Effector memory CD4-positive, alpha-beta T cell (primary cell): ENCODE data around the gene CCDC137.

Source experiments
- DNase-seq, 3 donors: peaks; one replicate each; pipeline ENCODE4 v3.0.0-alpha.2; 2020
- H3K27ac ChIP-seq: 2 replicates; pipeline ENCODE4 v1.7.0; 2013; ENCODE audit warnings: mild to moderate bottlenecking, low read length, moderate library complexity; ENCODE audit not compliant: insufficient read depth, poor library complexity, severe bottlenecking
- H3K27me3 ChIP-seq: replicated peaks from 2 replicates; pipeline ENCODE4 v1.7.0; 2013; ENCODE audit warnings: mild to moderate bottlenecking, low read length; ENCODE audit not compliant: insufficient read depth, control insufficient read depth, poor library complexity, severe bottlenecking
- H3K36me3 ChIP-seq: 2 replicates; pipeline ENCODE4 v1.7.0; 2013; ENCODE audit warnings: mild to moderate bottlenecking, low read length, moderate library complexity; ENCODE audit not compliant: control insufficient read depth, insufficient read depth
- H3K4me1 ChIP-seq: 2 replicates; pipeline ENCODE4 v1.7.0; 2013; ENCODE audit warnings: low read length, mild to moderate bottlenecking; ENCODE audit not compliant: control insufficient read depth, insufficient read depth, poor library complexity, severe bottlenecking
- H3K4me3 ChIP-seq: 2 replicates; pipeline ENCODE4 v1.7.0; 2013; ENCODE audit warnings: low read length, low read depth, mild to moderate bottlenecking; ENCODE audit not compliant: insufficient read depth, poor library complexity, severe bottlenecking
- H3K9me3 ChIP-seq: 2 replicates; pipeline ENCODE4 v1.7.0; 2013; ENCODE audit warnings: mild to moderate bottlenecking, low read length, moderate library complexity; ENCODE audit not compliant: control insufficient read depth

CCDC137 gene

DNA sequence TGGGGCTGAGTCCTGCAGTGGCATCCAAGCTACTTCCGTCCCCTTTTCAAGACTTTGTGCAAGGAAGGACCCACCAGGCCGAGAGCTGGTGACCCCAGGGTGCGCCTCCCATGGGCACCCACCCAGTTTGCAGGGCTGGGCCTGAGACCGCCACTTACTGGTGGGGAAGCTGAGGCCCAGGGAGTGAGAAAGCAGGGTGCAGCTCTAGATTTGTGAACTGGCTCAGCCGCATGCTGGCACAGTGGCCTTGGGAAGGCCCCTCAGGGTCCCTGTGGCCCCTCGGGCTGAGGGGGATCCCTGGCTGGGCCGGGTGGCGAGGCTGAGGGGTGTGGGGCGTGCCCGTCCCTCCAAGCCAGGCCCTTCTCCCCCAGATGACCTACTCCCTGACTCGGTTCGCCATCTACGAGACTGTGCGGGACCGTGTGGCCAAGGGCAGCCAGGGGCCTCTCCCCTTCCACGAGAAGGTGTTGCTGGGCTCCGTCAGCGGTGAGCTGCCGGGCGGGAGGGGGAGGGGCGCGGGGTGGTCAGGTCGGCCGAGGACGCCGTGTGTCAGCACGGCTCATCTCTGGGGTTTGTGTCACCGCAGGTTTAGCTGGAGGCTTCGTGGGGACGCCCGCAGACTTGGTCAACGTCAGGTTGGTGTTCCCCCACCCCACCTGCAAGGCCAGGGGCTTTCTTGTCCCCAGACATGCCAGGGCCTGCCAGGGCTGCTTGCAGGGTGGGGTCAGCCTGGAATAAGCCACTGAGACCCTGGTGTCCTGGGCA is 48.8 kb downstream of the CCDC137 start:
- Histone ChIP-seq H3K27me3 (no peaks in the 10 kb centered on the region), H3K9me3 (no peaks in the 10 kb centered on the region), H3K27ac (no peak overlapping the region), H3K36me3 (no peaks in the 10 kb centered on the region), H3K4me3 (no peak overlapping the region), H3K4me1 (peaks cover 20% of the 10 kb centered on the region)
- DNase-seq = no peak

DNA sequence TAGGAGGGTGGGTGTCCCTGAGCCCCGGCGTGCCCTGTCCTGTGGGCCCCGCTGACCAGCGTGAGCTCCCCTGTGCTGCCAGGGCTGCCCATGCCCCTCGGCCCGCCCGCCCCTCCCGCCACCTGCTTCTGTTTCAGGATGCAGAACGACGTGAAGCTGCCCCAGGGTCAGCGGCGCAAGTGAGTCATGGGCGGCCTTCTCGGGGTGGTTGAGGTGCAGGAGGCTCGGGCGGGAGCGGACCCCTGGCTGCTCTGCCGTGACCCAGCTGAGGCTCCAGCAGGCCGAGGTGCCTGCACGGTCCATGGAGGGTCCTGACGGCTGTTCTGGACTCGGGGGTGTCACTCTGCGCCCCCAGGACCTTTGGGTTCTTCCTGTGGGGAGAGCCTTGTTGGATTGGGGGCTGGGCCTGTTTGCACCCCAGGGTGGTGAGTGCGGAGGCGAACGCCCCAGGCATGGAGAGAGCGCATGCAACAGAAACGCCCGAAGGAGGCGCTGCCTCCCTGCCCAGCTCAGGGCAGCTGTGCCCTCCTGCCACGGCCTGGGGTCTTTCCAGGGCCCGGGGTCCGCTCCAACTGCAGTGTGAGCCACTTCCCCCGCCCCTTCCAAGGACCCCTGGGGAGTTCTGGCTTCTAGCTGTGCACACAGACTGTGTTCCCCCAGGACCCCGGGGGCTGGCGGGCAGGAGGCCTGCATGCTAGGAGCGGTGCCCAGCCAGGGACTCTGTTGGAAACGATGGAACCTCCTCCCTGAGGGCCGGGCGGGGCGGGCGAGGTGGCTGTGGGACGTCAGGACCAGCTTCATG is 49.5 kb downstream of the CCDC137 start:
- no peaks in the 10 kb centered on the region for H3K9me3 ChIP-seq
- H3K4me3 ChIP-seq = no peak overlapping the region
- peaks cover 13% of the 10 kb centered on the region for H3K4me1 ChIP-seq
- DNase-seq = no peak
- H3K36me3 ChIP-seq = no peaks in the 10 kb centered on the region
- no peak overlapping the region for H3K27ac ChIP-seq
- no peaks in the 10 kb centered on the region for H3K27me3 ChIP-seq

- DNase-seq = no peak
- Histone ChIP-seq H3K4me1 (peaks cover 9% of the 10 kb centered on the region), H3K4me3 (no peak overlapping the region), H3K27me3 (no peaks in the 10 kb centered on the region), H3K27ac (no peak overlapping the region), H3K36me3 (no peaks in the 10 kb centered on the region), H3K9me3 (no peaks in the 10 kb centered on the region)
Measured at GRCh38 chr17:81716674-81716996, 50.1 kb downstream of the CCDC137 start.

DNA sequence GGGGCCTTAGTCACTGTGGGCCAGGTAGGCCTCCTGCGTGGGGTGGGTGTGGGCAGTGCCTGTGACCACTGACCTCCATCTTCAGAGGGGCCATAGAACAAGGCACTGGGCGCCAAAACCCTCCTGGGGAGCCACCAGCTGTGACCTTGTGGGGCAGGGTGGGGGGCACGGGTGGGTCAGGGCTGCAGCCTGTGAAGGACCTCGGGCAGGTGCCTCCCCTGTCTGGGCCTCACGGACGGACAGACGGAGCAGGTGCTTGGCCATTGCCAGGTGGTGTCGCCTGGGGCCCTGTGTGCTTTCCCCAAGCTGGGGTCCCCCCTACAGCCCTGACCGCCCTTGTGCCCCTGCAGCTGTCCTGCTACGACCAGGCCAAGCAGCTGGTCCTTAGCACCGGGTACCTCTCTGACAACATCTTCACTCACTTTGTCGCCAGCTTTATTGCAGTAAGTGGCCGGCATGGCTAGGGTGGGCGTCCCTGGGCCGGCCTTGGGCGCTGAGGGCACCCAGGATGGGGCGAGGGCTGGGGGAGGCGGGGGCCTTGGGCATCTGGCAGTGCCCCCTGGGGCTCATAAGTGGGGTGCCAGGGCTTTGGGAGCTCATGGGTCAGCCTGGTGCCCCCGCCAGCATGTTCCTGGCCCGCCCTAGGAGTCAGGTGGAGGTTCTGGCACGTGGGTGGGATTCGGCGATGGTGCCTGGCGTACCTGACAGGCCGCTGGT is 50.7 kb downstream of the CCDC137 start:
- Histone ChIP-seq H3K4me3 (no peak overlapping the region), H3K36me3 (no peaks in the 10 kb centered on the region), H3K9me3 (no peaks in the 10 kb centered on the region), H3K27me3 (no peaks in the 10 kb centered on the region), H3K4me1 (peaks cover 9% of the 10 kb centered on the region), H3K27ac (no peak overlapping the region)
- no peak for DNase-seq

- Histone ChIP-seq H3K27ac (no peak overlapping the region), H3K27me3 (no peaks in the 10 kb centered on the region), H3K9me3 (no peaks in the 10 kb centered on the region), H3K4me1 (peaks cover 6% of the 10 kb centered on the region), H3K36me3 (no peaks in the 10 kb centered on the region), H3K4me3 (no peak overlapping the region)
- DNase-seq = no peak
Measured at GRCh38 chr17:81717766-81718089, 51.2 kb downstream of the CCDC137 start.

DNA sequence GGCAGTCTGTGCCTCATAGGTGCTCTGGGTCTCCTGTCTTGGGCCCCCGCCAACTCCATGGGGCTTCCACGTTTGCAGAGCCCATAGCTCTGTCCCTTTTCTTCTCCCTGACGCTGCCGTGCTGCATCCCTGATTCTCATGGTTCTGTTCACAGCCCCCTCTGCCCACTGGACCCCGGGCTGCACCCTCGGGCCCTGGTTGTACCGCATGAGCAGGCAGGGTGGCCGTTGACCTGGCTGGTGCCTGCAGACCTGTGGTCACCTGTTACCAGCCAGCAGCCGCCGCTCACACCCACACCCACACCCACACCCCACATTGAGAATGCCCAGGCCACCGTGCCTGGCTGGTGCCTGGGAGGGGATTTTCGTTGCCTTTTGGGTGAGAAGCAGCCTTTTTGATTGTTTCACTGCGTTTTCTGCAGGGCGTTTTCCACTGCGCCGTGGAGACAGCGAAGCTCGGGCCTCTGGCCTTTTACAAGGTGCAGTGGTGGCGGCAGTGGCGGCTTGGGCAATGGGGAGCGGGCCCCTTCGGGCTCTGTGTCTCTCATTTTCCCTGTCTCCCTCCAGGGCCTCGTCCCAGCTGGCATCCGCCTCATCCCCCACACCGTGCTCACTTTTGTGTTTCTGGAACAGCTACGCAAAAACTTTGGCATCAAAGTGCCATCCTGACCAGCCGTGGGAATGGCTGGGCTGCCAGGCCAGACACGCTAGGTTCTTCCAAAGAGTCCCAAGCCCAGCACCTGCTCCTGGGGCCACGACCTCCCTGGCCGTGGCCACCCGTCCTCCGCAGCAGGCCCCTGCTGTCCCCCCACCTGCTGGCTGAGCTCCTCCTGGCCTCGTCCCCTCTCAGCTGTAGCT is 53.1 kb downstream of the CCDC137 start:
- Histone ChIP-seq H3K27ac (no peak overlapping the region), H3K4me3 (no peak overlapping the region), H3K36me3 (no peaks in the 10 kb centered on the region), H3K9me3 (no peaks in the 10 kb centered on the region), H3K27me3 (no peaks in the 10 kb centered on the region), H3K4me1 (no peaks in the 10 kb centered on the region)
- DNase-seq = no peak

DNA sequence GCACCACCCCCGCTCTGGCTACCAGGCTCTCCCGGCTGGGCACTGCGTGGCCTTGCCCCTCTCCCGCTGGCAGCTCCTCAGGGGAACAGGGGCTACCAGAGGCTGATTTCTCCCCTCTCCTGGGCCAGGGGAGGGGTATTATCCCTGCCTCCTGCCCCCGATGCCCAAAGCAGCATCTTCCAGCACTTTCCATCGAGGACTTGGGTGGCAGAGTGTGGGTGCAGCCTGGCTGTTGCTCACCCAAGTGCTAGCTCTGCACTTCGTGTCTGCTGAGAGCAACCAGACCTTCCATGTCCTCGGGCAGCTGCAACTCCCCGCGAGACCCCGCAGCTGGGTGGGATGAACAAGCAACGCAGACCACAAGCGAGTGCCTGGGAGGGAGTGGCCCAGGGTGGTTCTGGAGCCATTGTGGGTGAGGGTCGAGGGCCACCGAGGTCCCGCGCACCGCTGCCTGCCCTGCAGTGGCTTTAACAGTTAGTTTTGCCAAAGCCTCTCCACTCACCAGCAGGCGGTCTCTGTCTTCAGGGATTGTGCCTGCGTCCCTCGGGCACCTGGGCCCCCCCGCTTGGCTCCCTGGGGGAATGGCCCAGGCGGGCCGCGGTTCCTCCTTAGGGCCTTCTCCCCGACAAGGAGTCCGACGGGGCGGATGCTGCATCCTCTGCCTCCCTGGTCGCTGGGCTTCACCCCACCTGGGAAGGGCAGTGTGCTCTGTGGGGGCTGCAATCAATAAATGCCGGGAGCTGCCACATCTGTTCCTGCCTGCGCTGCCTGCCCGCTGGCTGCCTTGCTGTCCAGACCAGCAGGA is 53.9 kb downstream of the CCDC137 start:
- Histone ChIP-seq H3K27me3 (no peaks in the 10 kb centered on the region), H3K36me3 (no peaks in the 10 kb centered on the region), H3K4me1 (no peaks in the 10 kb centered on the region), H3K9me3 (no peaks in the 10 kb centered on the region), H3K4me3 (no peak overlapping the region), H3K27ac (no peak overlapping the region)
- no peak for DNase-seq

GRCh38 chr17:81722184-81723120 is 55.9 kb downstream of the CCDC137 start:
- H3K9me3 ChIP-seq = no peaks in the 10 kb centered on the region
- no peaks in the 10 kb centered on the region for H3K36me3 ChIP-seq
- no peak for DNase-seq
- no peaks in the 10 kb centered on the region for H3K4me1 ChIP-seq
- no peaks in the 10 kb centered on the region for H3K27me3 ChIP-seq
- no peak overlapping the region for H3K4me3 ChIP-seq
- no peak overlapping the region for H3K27ac ChIP-seq
